Cardiac muscle cell (in vitro differentiated cells and primary cell): ENCODE measurements around the gene CHDH. TPM values are rescaled to one million over a fixed set of nuclear protein-coding genes. Genes with fewer than 3 reads are reported as not detected.

ENCODE experiments used
- DNase-seq, 2 donors: peaks; one replicate each; pipeline versions ENCODE4 v3.0.0 to v3.0.0-alpha.2; 2010 to 2017; ENCODE audit warnings: low read depth in 1 of 2, low spot score in 1 of 2
- H3K27ac ChIP-seq: fragments of 200-600 bp; sonication (generic); 2 replicates; pipeline ENCODE4 v1.5.1; 2016
- H3K27me3 ChIP-seq: fragments of 200-600 bp; sonication (generic); 2 replicates; pipeline ENCODE4 v1.6.0; 2016; ENCODE audit warnings: control low read depth
- H3K36me3 ChIP-seq: fragments of 200-600 bp; sonication (generic); 2 replicates; pipeline ENCODE4 v1.5.1; 2016; ENCODE audit warnings: control low read depth
- H3K4me1 ChIP-seq: fragments of 200-600 bp; sonication (generic); 2 replicates; pipeline ENCODE4 v1.8.1; 2017; ENCODE audit warnings: low read depth, mild to moderate bottlenecking, mixed run types
- H3K4me3 ChIP-seq: fragments of 200-600 bp; sonication (generic); 2 replicates; pipeline ENCODE4 v1.5.1; 2016; ENCODE audit warnings: mild to moderate bottlenecking
- H3K9me3 ChIP-seq: fragments of 200-600 bp; sonication (generic); 2 replicates; pipeline ENCODE4 v1.5.1; 2017; ENCODE audit warnings: low read depth, mild to moderate bottlenecking, control low read depth
- CTCF ChIP-seq: IDR thresholded peaks from 2 replicates; pipeline ENCODE4 v1.5.1; 2012; ENCODE audit warnings: low read depth, mild to moderate bottlenecking, low read length
- polyA plus RNA-seq: library from polyadenylated mRNA; unstranded; fragments of >200 nt; fragmentation: Nextera tagmentation; extraction: Ambion mirVana; gene quantifications from 2 replicates; pipeline ENCODE4 v1.2.1, GENCODE V29; 2016
- total RNA-seq: library from RNA; depleted of rRNA; stranded (reverse); fragments of >200 nt; gene quantifications from 2 replicates; pipeline ENCODE4 v1.2.3, GENCODE V29; 2016

Gene CHDH
- total and polyA plus RNA-seq, 2 experiments from 2014 or later, result 12.8 to 36.1 TPM

- Histone ChIP-seq H3K4me3 (no peak overlapping the region), H3K4me1 (no peaks in the 10 kb centered on the region), H3K9me3 (no peaks in the 10 kb centered on the region), H3K27me3 (no peaks in the 10 kb centered on the region), H3K27ac (no peak overlapping the region), H3K36me3 (peaks cover 24% of the 10 kb centered on the region)
- TF ChIP-seq CTCF, result no peak
- DNase-seq, result no peak
Observed at GRCh38 chr3:53774414-53774813, 71.8 kb downstream of the CHDH start.

DNA sequence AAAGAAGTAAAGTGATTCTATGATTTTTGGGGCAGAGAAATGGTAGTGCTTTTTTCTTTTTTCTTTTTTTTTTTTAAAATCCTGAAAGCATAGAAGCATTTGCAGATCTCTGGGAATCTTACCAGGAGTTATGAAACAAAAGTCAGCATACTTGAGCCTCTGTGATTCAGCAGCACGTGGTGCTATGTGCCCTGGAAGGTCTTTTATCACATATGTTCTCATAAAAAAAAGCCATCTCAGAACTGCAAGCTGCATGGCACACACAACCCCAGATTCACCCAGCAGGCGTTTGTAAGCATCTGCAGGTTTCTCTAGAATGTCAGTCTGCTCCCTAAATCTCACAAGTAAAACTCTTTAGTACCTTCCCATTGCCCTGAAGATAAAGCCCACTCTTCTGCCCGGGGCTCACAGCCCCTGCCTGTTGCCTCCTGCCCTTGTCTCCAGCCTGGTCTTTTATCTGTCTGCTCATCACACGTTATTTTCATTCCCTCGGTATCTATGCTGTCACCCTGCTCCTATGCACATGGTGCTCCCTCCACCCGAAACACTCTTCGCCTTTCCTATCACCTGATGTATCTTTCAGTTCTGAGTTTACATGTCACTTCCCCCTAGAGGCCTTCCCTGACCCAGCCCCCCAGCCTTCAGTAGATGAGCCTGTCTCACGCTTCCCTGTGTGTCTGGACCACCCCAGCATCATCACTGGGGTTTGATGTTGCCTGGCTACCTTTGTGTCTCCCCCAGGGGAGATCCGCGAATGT, 72.4 kb downstream of the CHDH start:
- Histone ChIP-seq H3K27me3 (no peaks in the 10 kb centered on the region), H3K9me3 (no peaks in the 10 kb centered on the region), H3K4me1 (peaks cover 2% of the 10 kb centered on the region), H3K4me3 (no peak overlapping the region), H3K27ac (no peak overlapping the region), H3K36me3 (peaks cover 20% of the 10 kb centered on the region)
- peak in 1 of 2 donors; percentile 89 for DNase-seq
- TF ChIP-seq CTCF, result no peak

DNA sequence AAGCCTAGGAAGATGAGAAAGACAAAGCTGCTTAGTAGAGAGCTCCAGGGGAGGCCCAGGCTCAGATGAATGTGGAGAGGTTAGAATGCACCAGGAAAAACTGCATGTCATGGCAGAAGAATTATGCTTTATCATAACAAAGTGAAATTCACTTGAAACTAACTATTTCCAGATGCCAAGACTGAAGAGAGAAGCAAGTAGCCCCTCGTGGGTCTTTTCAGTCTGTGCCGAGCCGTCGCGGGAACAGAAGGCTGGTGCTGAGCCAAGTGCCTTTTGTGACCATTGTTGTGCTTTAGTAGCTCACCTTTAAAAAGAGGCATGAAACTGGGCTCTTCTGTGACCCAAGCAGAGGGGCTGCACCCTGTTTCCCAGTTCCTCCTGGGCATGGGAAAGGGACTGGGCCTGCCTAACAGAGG, 73.2 kb downstream of the CHDH start:
- Histone ChIP-seq H3K4me3 (no peak overlapping the region), H3K36me3 (peaks cover 14% of the 10 kb centered on the region), H3K9me3 (no peaks in the 10 kb centered on the region), H3K4me1 (peaks cover 10% of the 10 kb centered on the region), H3K27me3 (no peaks in the 10 kb centered on the region), H3K27ac (no peak overlapping the region)
- TF ChIP-seq CTCF, result no peak
- DNase-seq, result peak in 1 of 2 donors; percentile 25

- H3K9me3 ChIP-seq, result no peaks in the 10 kb centered on the region
- DNase-seq, result no peak
- no peaks in the 10 kb centered on the region for H3K27me3 ChIP-seq
Observed at GRCh38 chr3:53772562-53772961, 73.7 kb downstream of the CHDH start.

More at GRCh38 chr3:53772562-53772961, 73.7 kb downstream of the CHDH start:
- Histone ChIP-seq H3K4me1 (peaks cover 11% of the 10 kb centered on the region), H3K4me3 (no peak overlapping the region), H3K36me3 (peaks cover 14% of the 10 kb centered on the region), H3K27ac (no peak overlapping the region)
- no peak for TF ChIP-seq CTCF
